Spleen (tissue), 11 donors: Measurements from ENCODE around the gene MTIF2. TPM values are rescaled to one million over a fixed set of nuclear protein-coding genes. Genes with fewer than 3 reads are reported as not detected.

Experiments used
- DNase-seq: peaks from one replicate; pipeline ENCODE4 v3.0.0-alpha.2; 2020
- H3K27ac ChIP-seq, 8 donors: fragments of 200-600 bp; sonication (generic) in 7 of 8; 1 replicate in 4 of 8; 2 replicates in 4 of 8; pipeline versions ENCODE4 v1.5.0 to v1.8.0; 2016 to 2021; ENCODE audit warnings: inconsistent platforms in 4 of 8, mild to moderate bottlenecking in 4 of 8, moderate library complexity in 1 of 8
- H3K27me3 ChIP-seq, 7 donors: fragments of 200-600 bp; sonication (generic) in 6 of 7; replicated peaks in 1 of 7; 1 replicate in 4 of 7; 2 replicates in 3 of 7; pipeline versions ENCODE4 v1.5.0 to v1.8.0; 2016 to 2021; ENCODE audit warnings: inconsistent platforms in 3 of 7, mild to moderate bottlenecking in 1 of 7
- H3K36me3 ChIP-seq, 6 donors: fragments of 200-600 bp; sonication (generic) in 5 of 6; 1 replicate in 4 of 6; 2 replicates in 2 of 6; pipeline versions ENCODE4 v1.5.0 to v1.8.0; 2016 to 2021; ENCODE audit warnings: inconsistent platforms in 2 of 6
- H3K4me1 ChIP-seq, 6 donors: fragments of 200-600 bp; sonication (generic) in 5 of 6; 1 replicate in 3 of 6; 2 replicates in 3 of 6; pipeline versions ENCODE4 v1.5.0 to v1.8.0; 2016 to 2021; ENCODE audit warnings: inconsistent platforms in 3 of 6
- H3K4me3 ChIP-seq, 8 donors: fragments of 200-600 bp; sonication (generic) in 7 of 8; 1 replicate in 4 of 8; 2 replicates in 4 of 8; pipeline versions ENCODE4 v1.5.0 to v1.8.0; 2016 to 2021; ENCODE audit warnings: inconsistent platforms in 4 of 8, mild to moderate bottlenecking in 4 of 8, moderate library complexity in 2 of 8
- H3K9me3 ChIP-seq, 8 donors: fragments of 200-600 bp; sonication (generic) in 7 of 8; 1 replicate in 4 of 8; 2 replicates in 4 of 8; pipeline versions ENCODE4 v1.5.0 to v1.8.0; 2016 to 2021; ENCODE audit warnings: inconsistent platforms in 4 of 8
- CTCF ChIP-seq, 11 experiments: fragments of 200-600 bp in 7 of 11; fragments of 450-650 bp in 4 of 11; sonication (generic) in 4 of 11; IDR thresholded peaks in 8 of 11; conservative IDR thresholded peaks in 3 of 11; 1 replicate in 7 of 11; 2 replicates in 4 of 11; pipeline versions ENCODE4 v1.4.0 to v1.8.0; 2016 to 2021; ENCODE audit warnings: antibody characterized with exemption in 11 of 11, inconsistent platforms in 4 of 11, mild to moderate bottlenecking in 1 of 11
- POLR2A ChIP-seq, 3 donors: fragments of 450-650 bp; IDR thresholded peaks; one replicate each; pipeline ENCODE4 v1.5.1; 2017; ENCODE audit warnings: antibody characterized with exemption in 3 of 3, mild to moderate bottlenecking in 1 of 3
- POLR2AphosphoS5 ChIP-seq, 3 donors: sonication (generic); formaldehyde crosslinking; IDR thresholded peaks; one replicate each; pipeline ENCODE4 v1.5.1; 2017; ENCODE audit warnings: antibody characterized with exemption in 3 of 3
- WGBS, 5 donors: extraction: QIAGEN DNeasy Blood & Tissue Kit in 3 of 5; methylation state at CpG; one replicate each; pipeline versions ENCODE4 v1.1.5 to v1.1.7; 2013 to 2018; 5-methylcytosine and 5-hydroxymethylcytosine counted together
- intact Hi-C: fragments of 100-400 bp; cut with DNase I; formaldehyde crosslinking; loops from one replicate; pipeline ENCODE4 v1.15.0; 2023; ENCODE audit warnings: low total_unique reads
- polyA plus RNA-seq, 3 donors: library from polyadenylated mRNA; stranded (reverse); fragments of 200-250 nt; gene quantifications; one replicate each; pipeline ENCODE4 v1.2.1, GENCODE V29; 2013
- total RNA-seq, 7 donors: library from RNA; depleted of rRNA in 3 of 7; stranded (reverse); fragments of >200 nt in 3 of 7; fragmentation: NEBNext Ultra II Directional in 4 of 7; extraction: Animal tissue kit (Norgen Biotek cat#: 25700) in 4 of 7; gene quantifications; one replicate each; pipeline versions ENCODE4 v1.1.0 to v1.2.1, GENCODE V29; 2016 to 2021
- donor health status: healthy with polysubstance abuse.
- donor health status: DM: no; HTN: no; CAD: no; lungs with moderate emphysema.
- donor health status: DM: no; HTN: no; CAD: no.
- donor health status: Bipolar disorder and iron deficiency.
- donor health status: healthy.
- donor health status: DM: no; HTN: no; CAD: no.
- donor health status: DM: yes; HTN: yes; CAD: no.

Gene MTIF2
- total and polyA plus RNA-seq, 10 donors = 18.4 to 28.5 (median 21.4) TPM

- no peak overlapping the region for H3K27ac ChIP-seq
- no peaks in the 10 kb centered on the region for H3K9me3 ChIP-seq
- WGBS, 5 donors = 87 to 94% (median 90%) methylated on average over 2 of the region's 2 CpGs
- H3K4me3 ChIP-seq = no peak overlapping the region
- intact Hi-C loops = no loop called here
- TF ChIP-seq CTCF (IDR thresholded peaks at IDR 0.05 in 8 of 11, conservative IDR thresholded peaks at IDR 0.05 in 3 of 11) (no peak), POLR2AphosphoS5 (IDR thresholded peaks at IDR 0.05) (no peak), POLR2A (IDR thresholded peaks at IDR 0.05) (no peak)
- no peaks in the 10 kb centered on the region for H3K27me3 ChIP-seq
- H3K4me1 ChIP-seq = peaks cover 16 to 41% (median 27%) of the 10 kb centered on the region in 6 donors
- no peak for DNase-seq
- H3K36me3 ChIP-seq = peaks cover 0 to 88% (median 53%) of the 10 kb centered on the region in 6 donors
Observed at GRCh38 chr2:55236992-55237543, 32.0 kb downstream of the MTIF2 start.

GRCh38 chr2:55235724-55236538 lies 33.1 kb downstream of the MTIF2 start:
- Histone ChIP-seq H3K9me3 (no peaks in the 10 kb centered on the region), H3K27me3 (no peaks in the 10 kb centered on the region), H3K4me3 (no peak overlapping the region), H3K36me3 (peaks cover 0 to 76% (median 47%) of the 10 kb centered on the region in 6 donors), H3K27ac (no peak overlapping the region), H3K4me1 (peaks cover 23 to 51% (median 36%) of the 10 kb centered on the region in 6 donors)
- 94 to 99% (median 96%) methylated on average over 3 of the region's 3 CpGs for WGBS, 5 donors
- no peak for DNase-seq
- intact Hi-C loops = no loop called here
- no peak for TF ChIP-seq POLR2A (IDR thresholded peaks at IDR 0.05)
- TF ChIP-seq POLR2AphosphoS5 (IDR thresholded peaks at IDR 0.05) = no peak
- TF ChIP-seq CTCF (IDR thresholded peaks at IDR 0.05 in 8 of 11, conservative IDR thresholded peaks at IDR 0.05 in 3 of 11) = no peak

DNA sequence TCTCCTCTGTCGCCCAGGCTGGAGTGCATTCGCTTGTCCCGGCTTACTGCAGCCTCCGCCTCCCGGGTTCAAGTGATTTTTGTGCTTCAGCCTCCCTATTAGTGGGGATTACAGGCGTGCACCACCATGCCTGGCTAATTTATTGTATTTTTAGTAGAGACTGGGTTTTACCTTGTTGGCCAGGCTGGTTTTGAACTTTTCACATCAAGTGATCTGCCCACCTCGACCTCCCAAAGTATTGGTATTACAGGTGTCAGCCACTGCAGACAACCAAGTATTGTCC lies 35.4 kb downstream of the MTIF2 start:
- TF ChIP-seq CTCF (IDR thresholded peaks at IDR 0.05 in 8 of 11, conservative IDR thresholded peaks at IDR 0.05 in 3 of 11) (no peak), POLR2AphosphoS5 (IDR thresholded peaks at IDR 0.05) (no peak), POLR2A (IDR thresholded peaks at IDR 0.05) (no peak)
- H3K27ac ChIP-seq = peak overlapping the region; percentile 91 to 99 (median 93)
- intact Hi-C loops = no loop called here
- DNase-seq = no peak
- H3K9me3 ChIP-seq = no peaks in the 10 kb centered on the region
- peaks cover 0 to 53% (median 42%) of the 10 kb centered on the region in 6 donors for H3K36me3 ChIP-seq
- H3K27me3 ChIP-seq = no peaks in the 10 kb centered on the region
- WGBS, 5 donors = 48 to 78% (median 69%) methylated on average over 7 of the region's 7 CpGs
- H3K4me1 ChIP-seq = peaks cover 23 to 70% (median 41%) of the 10 kb centered on the region in 6 donors
- H3K4me3 ChIP-seq = peak overlapping the region; percentile 75 to 99 (median 90)
